HG03060 (cell line): ENCODE data around the gene SBNO2.
"Not testable (repeated sequence)": the region's sequence is repeated elsewhere in the genome, so short reads cannot be mapped to it uniquely, and the experiment has no call there.

Source experiments
- ATAC-seq: cut with Tn5 transposase; IDR thresholded peaks from one replicate; pipeline ENCODE4 v1.9.1; 2021; ENCODE audit warnings: low read depth, moderate number of reproducible peaks; ENCODE audit not compliant: unreplicated experiment

The SBNO2 gene

DNA sequence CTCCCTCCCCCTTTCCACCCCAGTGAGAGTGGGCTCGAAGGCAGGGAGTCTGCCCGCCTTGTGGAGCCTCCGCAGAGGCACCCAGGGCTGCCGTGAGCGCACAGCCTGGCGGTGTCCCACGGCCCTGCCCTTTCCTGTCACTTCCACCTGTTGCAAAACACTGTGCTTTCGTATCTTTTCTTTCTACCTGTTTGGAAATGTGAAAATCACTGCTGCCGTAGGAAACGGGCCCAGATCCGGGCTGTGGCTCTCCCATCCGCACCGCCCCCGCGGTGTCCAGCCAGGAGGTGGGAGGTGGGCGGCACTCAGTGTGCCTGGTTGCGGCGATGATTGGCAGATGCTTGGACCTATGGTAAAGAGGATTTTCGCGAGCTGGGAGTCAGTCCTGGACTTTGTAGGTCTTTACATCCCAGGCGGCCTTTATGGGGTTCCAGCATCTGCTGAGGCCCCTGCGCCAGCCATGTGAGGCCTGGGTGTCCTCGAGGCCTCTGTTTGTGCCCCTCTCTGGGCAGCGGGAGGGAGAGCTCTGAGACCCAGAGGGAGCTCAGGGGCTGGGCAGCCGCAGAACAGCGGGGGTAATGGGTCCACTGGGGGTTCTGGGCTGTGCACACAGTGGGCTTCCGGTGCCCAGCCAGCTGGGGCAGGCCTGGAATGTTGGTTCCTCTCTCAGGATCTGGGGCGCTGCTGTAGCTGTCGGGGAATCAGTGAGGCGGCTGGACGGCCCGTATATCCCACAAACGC is 37.6 kb upstream of the SBNO2 start:
- no peak for ATAC-seq

DNA sequence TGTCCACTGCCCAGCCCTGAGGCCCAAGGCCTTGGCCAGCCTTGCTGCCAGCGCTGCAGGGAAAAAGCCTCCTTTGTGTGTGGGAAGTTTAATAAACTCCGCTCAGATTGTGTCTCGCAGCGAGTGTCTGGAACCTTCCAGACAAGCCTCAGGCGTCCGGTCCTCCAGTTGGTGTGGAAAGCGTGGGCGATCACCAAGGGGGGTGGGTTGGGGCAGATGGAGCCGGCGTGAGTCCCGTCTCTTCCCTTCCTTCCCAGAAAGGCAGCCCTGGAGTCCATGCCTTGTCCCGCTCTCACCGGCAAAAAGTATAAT is 36.1 kb upstream of the SBNO2 start:
- ATAC-seq, result no peak

DNA sequence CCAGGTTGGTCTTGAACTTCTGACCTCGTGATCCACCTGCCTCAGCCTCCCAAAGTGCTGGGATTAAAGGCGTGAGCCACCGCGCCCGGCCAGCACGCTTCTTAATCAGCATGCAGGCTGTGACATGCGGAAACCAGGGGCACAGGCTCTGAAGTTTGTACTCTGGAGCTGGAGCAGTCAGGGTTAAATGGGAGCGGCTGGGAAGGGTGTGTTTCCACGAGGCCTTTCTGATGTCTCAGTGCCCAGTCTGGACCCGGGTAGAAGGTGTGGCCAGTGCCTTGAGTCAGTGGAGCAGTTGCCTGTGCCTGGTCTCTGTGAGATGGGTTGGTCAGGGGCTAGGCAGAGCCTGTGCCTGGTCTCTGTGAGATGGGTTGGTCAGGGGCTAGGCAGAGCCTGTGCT is 34.8 kb upstream of the SBNO2 start:
- not testable (repeated sequence) for ATAC-seq

DNA sequence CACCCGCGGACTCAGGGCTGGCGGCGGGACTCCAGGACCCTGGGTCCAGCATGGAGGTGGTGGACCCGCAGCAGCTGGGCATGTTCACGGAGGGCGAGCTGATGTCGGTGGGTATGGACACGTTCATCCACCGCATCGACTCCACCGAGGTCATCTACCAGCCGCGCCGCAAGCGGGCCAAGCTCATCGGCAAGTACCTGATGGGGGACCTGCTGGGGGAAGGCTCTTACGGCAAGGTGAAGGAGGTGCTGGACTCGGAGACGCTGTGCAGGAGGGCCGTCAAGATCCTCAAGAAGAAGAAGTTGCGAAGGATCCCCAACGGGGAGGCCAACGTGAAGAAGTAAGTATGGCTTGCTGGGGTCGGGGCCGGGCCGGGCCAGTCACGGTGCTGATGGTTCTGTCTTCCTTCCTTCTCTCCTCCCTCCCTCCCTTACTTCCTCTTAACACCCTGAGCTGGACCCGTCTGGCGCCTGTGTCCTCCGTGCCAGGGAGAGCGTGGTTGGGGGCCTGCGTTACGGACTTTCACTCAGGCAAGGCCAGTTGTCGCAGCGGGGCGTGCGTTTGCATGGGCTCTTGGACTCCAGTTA is 32.9 kb upstream of the SBNO2 start:
- ATAC-seq, result no peak

DNA sequence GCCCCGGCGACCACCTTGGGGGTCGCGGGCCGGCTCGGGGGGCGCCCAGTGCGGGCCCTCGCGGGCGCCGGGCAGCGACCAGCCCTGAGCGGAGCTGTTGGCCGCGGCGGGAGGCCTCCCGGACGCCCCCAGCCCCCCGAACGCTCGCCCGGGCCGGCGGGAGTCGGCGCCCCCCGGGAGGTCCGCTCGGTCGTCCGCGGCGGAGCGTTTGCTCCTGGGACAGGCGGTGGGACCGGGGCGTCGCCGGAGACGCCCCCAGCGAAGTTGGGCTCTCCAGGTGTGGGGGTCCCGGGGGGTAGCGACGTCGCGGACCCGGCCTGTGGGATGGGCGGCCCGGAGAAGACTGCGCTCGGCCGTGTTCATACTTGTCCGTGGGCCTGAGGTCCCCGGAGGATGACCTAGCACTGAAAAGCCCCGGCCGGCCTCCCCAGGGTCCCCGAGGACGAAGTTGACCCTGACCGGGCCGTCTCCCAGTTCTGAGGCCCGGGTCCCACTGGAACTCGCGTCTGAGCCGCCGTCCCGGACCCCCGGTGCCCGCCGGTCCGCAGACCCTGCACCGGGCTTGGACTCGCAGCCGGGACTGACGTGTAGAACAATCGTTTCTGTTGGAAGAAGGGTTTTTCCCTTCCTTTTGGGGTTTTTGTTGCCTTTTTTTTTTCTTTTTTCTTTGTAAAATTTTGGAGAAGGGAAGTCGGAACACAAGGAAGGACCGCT is 32.2 kb upstream of the SBNO2 start:
- no peak for ATAC-seq

DNA sequence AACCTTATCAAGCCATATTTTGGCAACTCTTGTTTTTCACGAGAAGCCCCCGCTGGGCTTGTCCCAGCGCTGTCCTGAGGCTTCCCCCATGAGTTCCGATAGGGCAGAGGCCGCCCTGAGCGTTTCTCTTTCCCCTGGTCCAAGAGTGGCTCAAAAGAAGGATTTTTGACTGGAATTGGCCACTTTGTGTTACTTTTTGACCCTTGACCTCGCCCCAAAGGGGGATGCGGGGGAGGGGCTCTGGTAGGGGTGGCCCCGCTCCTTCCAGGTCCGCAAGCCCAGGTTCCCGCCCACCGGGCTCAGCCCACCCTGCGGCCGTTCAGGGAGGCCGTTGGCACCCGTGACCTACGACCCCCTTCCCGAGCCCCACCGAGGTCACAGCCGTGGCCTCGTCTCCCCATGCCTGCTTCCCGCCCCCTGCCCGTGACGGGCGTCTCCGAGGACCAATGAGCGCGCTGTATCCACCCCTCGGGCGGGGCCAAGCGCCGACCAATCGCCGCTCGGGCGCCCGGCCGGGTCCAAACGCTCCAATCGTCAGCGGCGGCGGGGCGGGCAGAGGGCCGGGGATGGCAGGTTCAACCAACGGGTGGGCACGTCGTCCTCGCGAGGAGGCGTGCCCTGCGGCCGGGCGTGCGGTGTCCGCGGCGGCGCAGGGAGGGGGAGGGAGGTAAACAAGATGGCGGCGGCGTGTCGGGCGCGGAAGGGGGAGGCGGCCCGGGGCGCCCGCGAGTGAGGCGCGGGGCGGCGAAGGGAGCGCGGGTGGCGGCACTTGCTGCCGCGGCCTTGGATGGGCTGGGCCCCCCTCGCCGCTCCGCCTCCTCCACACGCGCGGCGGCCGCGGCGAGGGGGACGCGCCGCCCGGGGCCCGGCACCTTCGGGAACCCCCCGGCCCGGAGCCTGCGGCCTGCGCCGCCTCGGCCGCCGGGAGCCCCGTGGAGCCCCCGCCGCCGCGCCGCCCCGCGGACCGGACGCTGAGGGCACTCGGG is 31.3 kb upstream of the SBNO2 start, which contains the start of gene STK11:
TSS of gene STK11 (plus strand) at position 665 of the 986 bp plus-strand sequence. CDS start 1,136 bp downstream, outside the sequence.
- no peak for ATAC-seq

DNA sequence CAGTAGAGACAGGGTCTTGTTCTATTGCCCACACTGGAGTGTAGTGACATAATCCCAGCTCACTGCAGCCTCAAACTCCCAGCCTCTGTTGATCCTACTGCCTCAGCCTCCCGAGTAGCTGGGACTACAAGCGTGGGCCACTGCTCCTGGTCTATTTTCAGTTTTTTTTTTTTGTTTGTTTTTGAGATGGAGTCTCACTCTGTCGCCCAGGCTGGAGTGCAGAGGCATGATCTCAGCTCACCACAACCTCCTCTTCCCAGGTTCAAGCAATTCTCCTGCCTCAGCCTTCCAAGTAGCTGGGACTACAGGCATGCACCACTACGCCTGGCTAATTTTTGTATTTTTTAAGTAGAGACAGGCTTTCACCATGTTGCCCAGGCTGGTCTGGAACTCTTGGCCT is 26.5 kb upstream of the SBNO2 start:
- not testable (repeated sequence) for ATAC-seq

DNA sequence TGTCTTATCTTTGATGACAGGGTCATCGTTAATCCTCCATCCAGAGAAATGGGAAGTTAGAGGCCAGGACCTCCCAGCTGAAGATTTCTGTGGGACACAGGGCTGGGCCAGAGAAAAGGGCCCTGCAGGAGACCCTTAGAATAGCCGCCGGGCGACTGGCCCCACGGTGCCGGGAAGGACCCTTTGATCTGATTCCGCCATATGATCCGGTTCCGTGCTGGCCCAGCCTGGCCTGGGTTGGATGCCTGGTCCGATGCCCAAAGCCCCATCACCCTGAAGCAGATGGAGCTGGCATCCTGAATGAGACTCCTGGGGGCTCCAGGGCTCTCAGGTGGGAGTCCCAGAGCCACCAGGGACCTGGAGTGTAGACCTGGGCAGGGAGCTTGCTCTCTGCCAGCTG is 25.5 kb upstream of the SBNO2 start:
- ATAC-seq, result no peak

DNA sequence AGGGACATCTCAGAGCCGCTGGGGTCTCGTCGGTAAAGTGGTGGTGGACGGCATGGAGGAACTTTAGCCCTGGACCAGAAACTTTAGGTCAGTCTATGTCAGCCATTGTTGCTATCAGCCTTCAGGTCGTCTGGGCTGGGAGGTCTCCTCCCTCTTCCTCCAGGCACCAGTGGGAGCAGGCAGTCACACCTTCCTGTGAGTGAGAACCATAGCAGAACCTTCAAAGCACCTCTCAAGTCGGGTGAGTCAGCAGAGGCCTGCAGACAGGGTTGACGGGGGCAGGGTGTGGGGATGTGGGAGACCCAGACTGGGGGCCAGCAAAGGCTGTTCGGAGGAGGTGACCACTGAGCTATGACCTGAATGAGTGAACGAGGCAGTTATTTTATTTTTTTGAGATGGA is 15.4 kb upstream of the SBNO2 start:
- ATAC-seq, result no peak

DNA sequence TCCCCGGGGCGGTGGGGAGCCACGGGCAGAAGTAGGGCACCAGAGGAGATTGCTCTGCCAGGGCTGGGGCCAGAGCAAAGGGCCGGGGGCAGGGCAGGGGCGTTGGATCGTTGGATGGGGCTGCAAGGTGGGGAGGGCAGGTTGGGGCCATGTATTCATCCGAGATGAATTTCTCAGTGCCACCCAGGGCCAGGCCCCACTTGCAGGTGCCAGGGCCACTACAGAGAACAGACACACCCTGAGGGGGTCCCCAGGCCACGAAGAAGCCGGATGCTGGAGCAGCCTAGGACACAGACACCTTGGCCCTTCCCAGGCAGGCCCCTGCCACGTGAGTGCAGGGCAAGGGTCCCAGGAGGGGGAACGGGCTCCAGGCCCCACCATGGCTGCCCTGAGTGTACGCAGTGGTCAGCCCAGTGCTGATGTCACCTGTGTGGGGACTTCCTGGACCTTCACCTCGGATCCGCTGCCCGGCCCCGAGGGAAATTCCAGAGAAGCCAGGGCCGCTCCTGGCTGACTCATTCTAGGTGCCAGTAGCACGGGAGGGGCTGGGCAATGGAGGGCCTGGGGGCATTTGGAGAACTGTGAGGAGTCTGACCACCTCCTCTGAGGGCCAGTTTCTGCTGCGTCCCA is 9.6 kb upstream of the SBNO2 start:
- no peak for ATAC-seq

DNA sequence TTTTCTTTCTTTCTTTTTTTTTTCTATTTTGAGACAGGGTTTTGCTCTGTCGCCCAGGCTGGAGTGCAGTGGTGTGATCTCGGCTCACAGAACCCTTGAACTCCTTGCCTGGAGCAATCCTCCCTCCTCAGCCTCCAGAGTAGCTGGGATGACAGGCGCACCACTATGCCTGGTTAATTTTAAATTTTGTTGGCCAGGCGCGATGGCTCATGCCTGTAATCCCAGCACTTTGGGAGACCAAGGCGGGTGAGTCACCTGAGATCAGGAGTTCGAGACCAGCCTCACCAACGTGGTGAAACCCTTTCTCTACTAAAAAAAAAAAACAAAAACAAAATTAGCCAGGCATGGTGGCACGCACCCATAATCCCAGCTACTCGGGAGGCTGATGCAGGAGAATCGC is 8.7 kb upstream of the SBNO2 start:
- ATAC-seq, result no peak

DNA sequence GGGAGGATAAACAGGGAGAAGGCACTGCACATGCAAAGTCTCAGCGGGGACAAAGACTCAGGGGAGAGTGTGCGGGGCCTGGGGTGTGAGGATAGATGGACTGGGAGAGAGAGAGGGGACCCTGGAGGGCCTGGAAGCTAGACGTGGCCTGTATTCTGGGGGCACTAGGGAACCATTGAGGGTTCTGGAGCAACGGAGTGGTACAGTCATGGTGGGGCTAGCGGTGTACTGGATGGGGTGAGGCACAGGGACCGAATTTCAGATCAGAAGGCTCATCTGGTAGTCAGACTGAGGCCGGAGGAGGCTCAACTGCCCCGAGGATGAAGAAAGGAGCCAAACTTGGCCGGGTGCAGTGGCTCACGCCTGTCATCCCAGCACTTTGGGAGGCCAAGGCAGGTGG is 8.0 kb upstream of the SBNO2 start:
- no peak for ATAC-seq

DNA sequence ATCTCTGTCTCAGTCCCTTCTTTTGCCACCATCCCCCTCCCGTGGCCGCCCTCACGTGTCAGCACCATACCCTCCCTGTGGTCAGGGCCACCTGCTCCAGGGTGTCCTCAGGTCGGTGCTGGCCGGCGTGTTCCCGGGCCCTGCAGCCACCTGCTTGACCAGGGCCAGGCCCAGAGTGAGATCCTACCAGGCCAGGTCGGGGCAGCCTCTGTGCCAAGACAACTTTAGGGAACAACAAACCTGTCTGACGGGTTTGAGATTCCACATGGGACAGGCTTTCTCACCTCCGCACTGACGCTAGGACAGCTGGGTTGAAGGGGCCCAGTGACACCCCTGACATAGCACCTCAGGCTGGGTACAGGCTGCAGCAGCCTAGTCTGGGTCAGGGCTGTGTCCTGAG is 7.5 kb upstream of the SBNO2 start:
- ATAC-seq, result no peak

DNA sequence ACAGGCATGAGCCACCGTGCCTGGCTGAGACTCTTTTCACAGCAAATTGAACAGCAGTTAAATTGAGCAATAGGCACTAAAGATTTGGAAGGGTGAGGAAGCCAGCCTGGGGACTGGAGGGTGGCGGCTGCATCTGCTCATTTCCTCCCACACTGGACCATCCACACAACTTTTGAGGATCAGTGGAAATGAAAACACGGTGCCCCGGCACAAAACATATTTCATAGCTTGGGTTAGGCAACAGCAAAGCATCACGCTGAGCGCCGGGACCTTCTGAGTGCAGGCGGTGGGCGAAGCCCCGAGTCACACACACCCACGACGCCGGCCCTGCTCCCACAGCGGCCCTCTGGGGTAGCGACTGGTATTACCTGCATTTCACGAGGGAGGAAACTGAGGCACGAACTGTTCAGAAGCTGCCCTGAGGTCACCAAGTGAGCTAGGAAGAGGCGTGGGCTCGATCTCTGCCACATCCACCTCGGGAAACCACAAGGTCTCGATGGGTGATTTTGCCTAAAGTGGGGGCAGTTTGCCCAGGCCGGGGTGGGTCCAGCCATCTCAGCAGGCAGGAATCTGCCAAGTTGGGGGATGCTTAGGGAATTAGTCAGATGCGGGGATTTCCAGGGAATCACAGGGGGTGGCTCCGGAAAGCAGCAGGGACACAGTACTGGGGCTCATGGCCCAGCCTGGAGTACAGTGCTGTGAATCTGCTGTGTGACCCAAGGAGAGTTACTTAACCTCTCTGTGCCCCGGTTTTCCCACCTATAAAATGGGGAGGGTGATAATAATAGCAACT is 3.5 kb upstream of the SBNO2 start:
- ATAC-seq, result no peak

DNA sequence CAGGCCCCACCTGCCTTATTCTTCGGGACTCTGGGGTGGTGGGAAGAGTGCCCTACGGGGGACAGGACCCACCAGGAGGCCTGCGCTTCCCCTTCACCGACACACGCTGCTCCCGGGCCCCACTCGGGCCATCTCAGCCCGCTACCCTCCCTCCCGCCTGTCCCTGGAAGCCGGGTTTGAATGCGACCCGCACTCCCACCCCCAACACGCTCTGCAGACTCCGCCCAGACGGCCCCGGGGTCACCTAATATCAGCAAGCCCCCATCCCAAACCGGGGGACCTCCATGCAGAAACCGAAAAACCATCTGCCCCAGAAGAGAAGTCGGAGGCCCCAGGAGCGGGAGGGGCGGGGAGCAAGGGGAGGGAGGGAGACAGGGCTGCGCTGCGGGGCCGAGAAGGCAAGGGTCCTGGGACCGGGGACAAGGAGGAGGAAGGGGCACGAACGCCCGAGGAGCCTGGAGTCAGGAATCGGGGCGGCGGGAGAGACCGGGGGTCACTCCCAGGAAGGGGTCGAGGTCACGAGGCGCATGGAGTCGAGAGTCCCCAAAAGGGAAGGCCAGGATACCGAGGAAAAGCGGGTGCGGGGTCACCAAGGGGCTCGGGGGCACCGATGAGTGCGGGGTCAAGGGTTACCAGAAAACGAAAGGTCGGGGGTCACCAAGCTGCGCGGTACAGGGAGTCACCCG is 766 bp downstream of the SBNO2 start:
- ATAC-seq, result no peak

DNA sequence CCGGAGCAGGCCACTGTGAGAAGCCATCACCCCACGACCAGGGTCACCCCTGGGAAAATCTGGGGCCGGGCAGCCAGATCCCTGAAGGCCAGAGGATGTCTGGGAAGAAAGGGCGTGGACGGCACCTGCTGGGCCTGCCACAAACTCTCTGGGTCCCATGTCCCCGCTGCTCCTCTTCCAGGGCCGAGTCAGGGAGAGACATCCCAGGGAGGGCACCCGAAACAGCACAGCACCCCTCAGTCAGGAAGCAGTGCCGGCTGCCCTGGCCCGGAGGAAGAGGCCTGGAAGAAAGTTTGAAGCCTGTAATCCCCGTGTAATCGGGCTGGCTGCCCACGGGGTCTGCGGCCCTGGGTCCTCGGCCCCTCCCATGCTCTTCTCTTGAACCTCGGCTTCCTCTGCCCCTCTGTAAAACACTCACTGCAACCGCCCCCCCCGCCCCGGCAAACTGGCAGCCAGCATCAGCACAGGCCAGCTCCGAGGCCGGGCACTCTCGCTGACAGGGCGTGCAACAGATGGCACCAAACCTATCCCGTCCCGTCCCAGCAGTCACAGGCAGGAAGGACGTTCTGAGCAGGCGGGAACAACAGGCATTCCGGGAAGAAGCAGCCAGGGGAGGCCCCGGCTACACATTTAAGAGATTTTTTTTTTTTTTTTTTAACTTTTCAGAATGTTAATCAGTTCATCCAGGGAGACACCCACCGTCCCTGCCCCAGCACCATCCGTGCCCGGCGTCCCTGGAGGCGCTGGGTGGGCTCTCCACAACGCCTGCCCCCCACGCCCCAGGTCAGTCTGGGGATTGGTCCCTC is 1.5 kb downstream of the SBNO2 start:
- ATAC-seq, result no peak

DNA sequence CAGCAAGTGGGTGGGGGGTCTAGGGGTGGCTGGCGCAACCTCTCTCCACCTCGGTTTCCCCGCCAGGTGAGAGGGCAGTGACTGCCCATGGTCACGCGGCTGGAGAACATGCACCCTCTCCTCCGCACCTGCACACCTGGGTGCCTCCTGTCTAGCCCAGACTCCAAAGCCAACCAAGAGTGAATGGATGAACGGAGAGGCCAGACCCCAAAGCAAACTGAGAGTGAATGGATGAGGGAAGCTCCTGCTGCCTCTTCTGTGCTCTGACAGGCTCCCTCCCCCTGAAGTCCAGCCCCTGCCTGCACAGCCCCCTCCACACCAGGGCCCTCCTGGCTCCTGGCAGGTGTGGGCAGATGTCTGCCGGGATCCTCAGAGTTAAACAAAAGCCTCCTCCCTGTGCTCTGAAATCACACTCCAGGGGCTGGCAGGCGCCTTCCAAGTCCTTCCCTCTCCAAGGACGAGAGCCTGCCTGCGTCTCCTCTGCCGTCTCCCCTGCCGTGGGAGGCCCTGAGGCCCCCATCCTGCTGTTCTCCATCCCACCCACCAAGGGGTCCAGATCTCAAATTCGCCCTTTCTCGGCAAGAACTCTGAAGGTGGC is 2.2 kb downstream of the SBNO2 start:
- ATAC-seq, result no peak
